Smooth muscle cell (in vitro differentiated cells): ENCODE data around the gene PCDHGA1. TPM values are rescaled to one million over a fixed set of nuclear protein-coding genes. Genes with fewer than 3 reads are reported as not detected.
A peak's percentile ranks its signal among the peaks of the same experiment; 100 is the strongest.

ENCODE experiments used
- DNase-seq: peaks from one replicate; lab custom pipeline; 2025; ENCODE audit not compliant: unreplicated experiment; lab: John Stamatoyannopoulos, UW
- H2AFZ ChIP-seq: fragments of 200-600 bp; sonication (generic); 2 replicates; pipeline ENCODE4 v1.6.0; 2016; ENCODE audit warnings: antibody characterized with exemption, low read depth, mild to moderate bottlenecking
- H3F3A ChIP-seq: fragments of 200-600 bp; sonication (generic); 2 replicates; pipeline ENCODE4 v1.6.0; 2017; ENCODE audit warnings: antibody characterized with exemption, low read depth
- H3K27ac ChIP-seq: fragments of 200-600 bp; sonication (generic); 2 replicates; pipeline ENCODE4 v1.5.1; 2016; ENCODE audit warnings: low read depth, mild to moderate bottlenecking
- H3K27me3 ChIP-seq: fragments of 200-600 bp; sonication (generic); 2 replicates; pipeline ENCODE4 v1.6.1; 2016; ENCODE audit warnings: low read depth, mild to moderate bottlenecking
- H3K36me3 ChIP-seq: fragments of 200-600 bp; sonication (generic); 2 replicates; pipeline ENCODE4 v1.5.1; 2016; ENCODE audit warnings: low read depth
- H3K4me1 ChIP-seq: fragments of 200-600 bp; sonication (generic); 2 replicates; pipeline ENCODE4 v1.5.1; 2016; ENCODE audit warnings: low read depth
- H3K4me2 ChIP-seq: fragments of 200-600 bp; sonication (generic); 2 replicates; pipeline ENCODE4 v1.6.0; 2016; ENCODE audit warnings: mild to moderate bottlenecking
- H3K4me3 ChIP-seq: fragments of 200-600 bp; sonication (generic); 2 replicates; pipeline ENCODE4 v1.5.1; 2016; ENCODE audit warnings: mild to moderate bottlenecking
- H3K79me2 ChIP-seq: fragments of 200-600 bp; sonication (generic); 2 replicates; pipeline ENCODE4 v1.6.0; 2016; ENCODE audit warnings: low read depth, mild to moderate bottlenecking
- H3K9ac ChIP-seq: fragments of 200-600 bp; sonication (generic); 2 replicates; pipeline ENCODE4 v1.6.0; 2016; ENCODE audit warnings: low read depth
- H3K9me3 ChIP-seq: fragments of 200-600 bp; sonication (generic); replicated peaks from 2 replicates; pipeline ENCODE4 v1.5.1; 2016; ENCODE audit warnings: low read depth
- H4K20me1 ChIP-seq: fragments of 200-600 bp; sonication (generic); 2 replicates; pipeline ENCODE4 v1.6.0; 2016; ENCODE audit warnings: low read depth
- CTCF ChIP-seq: fragments of 200-600 bp; sonication (generic); IDR thresholded peaks from 2 replicates; pipeline ENCODE4 v1.5.1; 2017; ENCODE audit warnings: borderline replicate concordance, mild to moderate bottlenecking, antibody characterized with exemption; ENCODE audit not compliant: insufficient read depth, poor library complexity, severe bottlenecking
- WGBS: methylation state at CpG from one replicate; pipeline ENCODE4 v1.1.7; 2016; ENCODE audit warnings: low lambda C conversion rate; 5-methylcytosine and 5-hydroxymethylcytosine counted together
- polyA plus RNA-seq: library from polyadenylated mRNA; unstranded; fragments of >200 nt; fragmentation: Nextera tagmentation; extraction: Ambion mirVana; gene quantifications from 2 replicates; pipeline ENCODE4 v1.2.1, GENCODE V29; 2016
- total RNA-seq: library from RNA; depleted of rRNA; stranded (reverse); fragments of >200 nt; gene quantifications from 2 replicates; pipeline ENCODE4 v1.2.3, GENCODE V29; 2014

Gene PCDHGA1
- total and polyA plus RNA-seq, 2 experiments from 2014 or later: 0.05 to 0.63 TPM

- H3K9me3 ChIP-seq: no peaks in the 10 kb centered on the region
- no peak overlapping the region for H2AFZ ChIP-seq
- TF ChIP-seq CTCF: no peak
- no peaks in the 10 kb centered on the region for H3K27me3 ChIP-seq
- H3K27ac ChIP-seq: peak overlapping the region; percentile 81
- peaks cover 80% of the 10 kb centered on the region for H4K20me1 ChIP-seq
- H3K36me3 ChIP-seq: no peaks in the 10 kb centered on the region
- peaks cover 45% of the 10 kb centered on the region for H3F3A ChIP-seq
- H3K4me2 ChIP-seq: peak overlapping the region; percentile 82
- 97% methylated on average over 10 of the region's 10 CpGs for WGBS
- peaks cover 15% of the 10 kb centered on the region for H3K4me1 ChIP-seq
- H3K9ac ChIP-seq: no peak overlapping the region
- no peak for DNase-seq
- no peak overlapping the region for H3K4me3 ChIP-seq
- peaks cover 45% of the 10 kb centered on the region for H3K79me2 ChIP-seq
Measured at GRCh38 chr5:141490271-141490670, 160.0 kb downstream of the PCDHGA1 start.

GRCh38 chr5:141490771-141491170 is 160.5 kb downstream of the PCDHGA1 start:
- TF ChIP-seq CTCF: no peak
- Histone ChIP-seq H3K9me3 (no peaks in the 10 kb centered on the region), H2AFZ (no peak overlapping the region), H3K4me3 (no peak overlapping the region), H3K4me2 (no peak overlapping the region), H3K27ac (no peak overlapping the region), H3K36me3 (no peaks in the 10 kb centered on the region), H3K9ac (no peak overlapping the region), H3K27me3 (no peaks in the 10 kb centered on the region), H3K79me2 (peaks cover 42% of the 10 kb centered on the region), H4K20me1 (peaks cover 75% of the 10 kb centered on the region), H3F3A (peaks cover 45% of the 10 kb centered on the region), H3K4me1 (peaks cover 20% of the 10 kb centered on the region)
- no peak for DNase-seq
- WGBS: 97% methylated on average over 13 of the region's 13 CpGs

- no peaks in the 10 kb centered on the region for H3K27me3 ChIP-seq
- H3K27ac ChIP-seq: no peak overlapping the region
- H3K36me3 ChIP-seq: no peaks in the 10 kb centered on the region
- no peak for DNase-seq
- peaks cover 40% of the 10 kb centered on the region for H3F3A ChIP-seq
- no peak for TF ChIP-seq CTCF
- WGBS: 38% methylated on average over 64 of the region's 66 CpGs
- peaks cover 67% of the 10 kb centered on the region for H4K20me1 ChIP-seq
- peaks cover 34% of the 10 kb centered on the region for H3K79me2 ChIP-seq
- no peak overlapping the region for H2AFZ ChIP-seq
- H3K4me1 ChIP-seq: peaks cover 25% of the 10 kb centered on the region
- peak overlapping the region; percentile 73 for H3K4me2 ChIP-seq
- no peak overlapping the region for H3K9ac ChIP-seq
- no peaks in the 10 kb centered on the region for H3K9me3 ChIP-seq
- no peak overlapping the region for H3K4me3 ChIP-seq
Measured at GRCh38 chr5:141491323-141492167, 161.2 kb downstream of the PCDHGA1 start.
